ENCODE measurements around the gene CCDC30. TPM values are rescaled to one million over a fixed set of nuclear protein-coding genes. Genes with fewer than 3 reads are reported as not detected.

CCDC30 gene
- total RNA-seq, 2 experiments from 2014 or later: 1.2 to 1.3 TPM

DNA sequence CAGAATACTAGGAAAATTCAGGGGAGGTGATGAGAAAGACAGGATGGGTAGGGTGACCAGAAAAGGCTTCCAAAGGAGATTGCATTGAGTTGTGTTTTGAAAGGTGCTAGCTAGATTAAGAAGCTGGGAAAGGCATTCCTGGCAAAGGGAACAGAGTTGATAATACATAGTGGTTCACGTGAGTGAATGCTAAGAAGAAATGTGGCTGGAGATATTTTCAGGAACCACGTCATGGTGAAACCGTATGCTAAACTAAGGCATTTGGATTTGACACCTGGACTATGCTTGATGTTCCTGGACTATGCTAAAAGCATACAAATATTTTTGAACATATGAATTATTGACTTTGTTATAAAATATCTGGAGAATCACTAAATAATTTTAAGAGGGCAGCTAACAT is 14.7 kb downstream of the CCDC30 start:
- ChIA-PET CTCF (no interaction called here), POLR2A (no interaction called here)
- no peak overlapping the region for H3K27ac Mint-ChIP-seq
- Histone ChIP-seq H3K4me3 (ENCODE audit: low read length) (no peak overlapping the region), H3K27ac (ENCODE audit: low read depth in 1 of 2, low read length in 2 of 2) (no peak overlapping the region), H3K27me3 (ENCODE audit: control insufficient read depth in 1 of 2, insufficient read depth in 2 of 2, low read length in 2 of 2) (no peaks in the 10 kb centered on the region), H3K4me1 (ENCODE audit: insufficient read depth, low read length) (no peaks in the 10 kb centered on the region), H3K36me3 (ENCODE audit: insufficient read depth, low read length) (peaks cover 5% of the 10 kb centered on the region), H3K9me3 (ENCODE audit: control insufficient read depth in 1 of 2, insufficient read depth in 1 of 2, low read length in 2 of 2) (no peaks in the 10 kb centered on the region)
- H3K36me3 Mint-ChIP-seq (ENCODE audit: low read depth): peaks cover 5% of the 10 kb centered on the region
- H3K4me3 Mint-ChIP-seq: no peak overlapping the region
- DNase-seq: no peak
- no peak for ATAC-seq (ENCODE audit: poor library complexity)
- intact Hi-C loops (cut with DNase I, micrococcal nuclease): no loop called here
- no peaks in the 10 kb centered on the region for H3K4me1 Mint-ChIP-seq (ENCODE audit: low read depth)
- H3K9me3 Mint-ChIP-seq: no peaks in the 10 kb centered on the region
- TF ChIP-seq, protein P1, sequence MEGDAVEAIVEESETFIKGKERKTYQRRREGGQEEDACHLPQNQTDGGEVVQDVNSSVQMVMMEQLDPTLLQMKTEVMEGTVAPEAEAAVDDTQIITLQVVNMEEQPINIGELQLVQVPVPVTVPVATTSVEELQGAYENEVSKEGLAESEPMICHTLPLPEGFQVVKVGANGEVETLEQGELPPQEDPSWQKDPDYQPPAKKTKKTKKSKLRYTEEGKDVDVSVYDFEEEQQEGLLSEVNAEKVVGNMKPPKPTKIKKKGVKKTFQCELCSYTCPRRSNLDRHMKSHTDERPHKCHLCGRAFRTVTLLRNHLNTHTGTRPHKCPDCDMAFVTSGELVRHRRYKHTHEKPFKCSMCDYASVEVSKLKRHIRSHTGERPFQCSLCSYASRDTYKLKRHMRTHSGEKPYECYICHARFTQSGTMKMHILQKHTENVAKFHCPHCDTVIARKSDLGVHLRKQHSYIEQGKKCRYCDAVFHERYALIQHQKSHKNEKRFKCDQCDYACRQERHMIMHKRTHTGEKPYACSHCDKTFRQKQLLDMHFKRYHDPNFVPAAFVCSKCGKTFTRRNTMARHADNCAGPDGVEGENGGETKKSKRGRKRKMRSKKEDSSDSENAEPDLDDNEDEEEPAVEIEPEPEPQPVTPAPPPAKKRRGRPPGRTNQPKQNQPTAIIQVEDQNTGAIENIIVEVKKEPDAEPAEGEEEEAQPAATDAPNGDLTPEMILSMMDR (IDR thresholded peaks at IDR 0.05): no peak
- no peaks in the 10 kb centered on the region for H3K27me3 Mint-ChIP-seq

DNA sequence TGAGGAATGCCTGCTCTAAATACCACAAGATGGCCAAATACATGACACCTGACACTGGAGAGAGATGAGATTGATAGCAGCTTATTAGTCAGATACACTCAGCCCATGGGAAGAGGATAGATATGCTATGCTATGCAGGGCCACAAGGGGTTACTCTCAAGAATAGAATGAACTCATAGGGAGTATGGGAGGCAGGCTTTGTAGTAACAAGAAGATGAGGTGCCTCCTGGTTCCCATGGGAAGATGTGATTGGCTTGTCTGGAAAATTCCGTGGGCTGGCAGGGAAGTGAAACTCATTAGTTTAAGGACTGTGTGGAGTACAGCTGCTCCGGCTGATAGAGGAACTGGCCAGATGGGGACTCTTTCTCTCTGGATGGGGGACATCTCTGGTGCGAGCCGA is 16.5 kb downstream of the CCDC30 start:
- Histone ChIP-seq H3K9me3 (ENCODE audit: control insufficient read depth in 1 of 2, insufficient read depth in 1 of 2, low read length in 2 of 2) (no peaks in the 10 kb centered on the region), H3K4me1 (ENCODE audit: insufficient read depth, low read length) (no peaks in the 10 kb centered on the region), H3K27ac (ENCODE audit: low read depth in 1 of 2, low read length in 2 of 2) (no peak overlapping the region), H3K4me3 (ENCODE audit: low read length) (no peak overlapping the region), H3K27me3 (ENCODE audit: control insufficient read depth in 1 of 2, insufficient read depth in 2 of 2, low read length in 2 of 2) (no peaks in the 10 kb centered on the region), H3K36me3 (ENCODE audit: insufficient read depth, low read length) (peaks cover 7% of the 10 kb centered on the region)
- DNase-seq (no peak), ATAC-seq (ENCODE audit: poor library complexity) (no peak)
- Mint-ChIP-seq H3K36me3 (ENCODE audit: low read depth) (peaks cover 12% of the 10 kb centered on the region), H3K27me3 (no peaks in the 10 kb centered on the region), H3K4me3 (no peak overlapping the region), H3K4me1 (ENCODE audit: low read depth) (no peaks in the 10 kb centered on the region), H3K27ac (no peak overlapping the region), H3K9me3 (no peaks in the 10 kb centered on the region)
- CTCF ChIA-PET: no interaction called here
- TF ChIP-seq, protein P1 (IDR thresholded peaks at IDR 0.05): no peak
- intact Hi-C loops (cut with DNase I, micrococcal nuclease): no loop called here
- POLR2A ChIA-PET: no interaction called here

DNA sequence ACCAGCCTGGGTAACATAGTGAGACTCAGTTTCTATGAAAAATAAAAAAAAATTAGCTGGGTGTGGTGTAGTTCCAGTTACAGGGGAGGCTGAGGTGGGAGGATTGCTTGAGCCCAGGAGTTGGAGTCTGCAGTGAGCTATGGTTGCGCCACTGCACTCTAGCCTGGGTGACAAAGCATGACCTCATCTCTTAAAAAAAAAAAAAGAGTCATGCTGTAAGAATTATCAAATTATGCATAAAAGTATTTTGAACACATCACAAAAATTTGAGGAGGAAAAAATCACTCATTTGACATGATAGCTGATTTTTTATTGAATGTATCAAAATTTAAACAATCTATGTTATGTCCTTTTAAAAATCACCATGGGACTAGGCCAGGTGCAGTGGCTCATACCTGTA is 17.8 kb downstream of the CCDC30 start:
- TF ChIP-seq, protein P1 (IDR thresholded peaks at IDR 0.05): no peak
- H3K27me3 ChIP-seq (ENCODE audit: control insufficient read depth in 1 of 2, insufficient read depth in 2 of 2, low read length in 2 of 2): no peaks in the 10 kb centered on the region
- Mint-ChIP-seq H3K36me3 (ENCODE audit: low read depth) (peaks cover 12% of the 10 kb centered on the region), H3K4me1 (ENCODE audit: low read depth) (no peaks in the 10 kb centered on the region), H3K27ac (no peak overlapping the region), H3K4me3 (no peak overlapping the region), H3K9me3 (no peaks in the 10 kb centered on the region), H3K27me3 (no peaks in the 10 kb centered on the region)
- ATAC-seq (ENCODE audit: poor library complexity) (no peak), DNase-seq (no peak)
- CTCF ChIA-PET: interaction anchor here (0.8 to 1.4 kb wide), 2 partner anchors 8 to 13 kb away, joined by 3 to 4 read pairs; no protein-coding TSS in a partner anchor
- H3K9me3 ChIP-seq (ENCODE audit: control insufficient read depth in 1 of 2, insufficient read depth in 1 of 2, low read length in 2 of 2): no peaks in the 10 kb centered on the region
- no peak overlapping the region for H3K27ac ChIP-seq (ENCODE audit: low read depth in 1 of 2, low read length in 2 of 2)
- POLR2A ChIA-PET: no interaction called here
- H3K36me3 ChIP-seq (ENCODE audit: insufficient read depth, low read length): peaks cover 7% of the 10 kb centered on the region
- H3K4me3 ChIP-seq (ENCODE audit: low read length): no peak overlapping the region
- no peaks in the 10 kb centered on the region for H3K4me1 ChIP-seq (ENCODE audit: insufficient read depth, low read length)
- intact Hi-C loops (cut with DNase I, micrococcal nuclease): no loop called here

All from CD4-positive, alpha-beta T cell (primary cell).